ENCODE data around the gene CREBZF. TPM values are rescaled to one million over a fixed set of nuclear protein-coding genes. Genes with fewer than 3 reads are reported as not detected.
A peak's percentile ranks its signal among the peaks of the same experiment; 100 is the strongest.
"Not testable (repeated sequence)": the region's sequence is repeated elsewhere in the genome, so short reads cannot be mapped to it uniquely, and the experiment has no call there.

The CREBZF gene
- total RNA-seq, 2 donors from 2014 or later: 47.5 to 56.7 TPM

- H3K36me3 Mint-ChIP-seq (ENCODE audit: low read depth): peaks cover 93% of the 10 kb centered on the region
- no peak overlapping the region for H3K4me3 Mint-ChIP-seq
- ATAC-seq (replicated peaks): peak; percentile 44
- H3K9me3 Mint-ChIP-seq: no peaks in the 10 kb centered on the region
- H3K27ac Mint-ChIP-seq: peak overlapping the region; percentile 55
- peaks cover 28% of the 10 kb centered on the region for H3K4me1 Mint-ChIP-seq
- H3K27me3 Mint-ChIP-seq: no peaks in the 10 kb centered on the region
Measured at GRCh38 chr11:85656777-85657176, 8.2 kb downstream of the CREBZF start.

- peaks cover 84% of the 10 kb centered on the region for H3K36me3 Mint-ChIP-seq (ENCODE audit: low read depth)
Measured at GRCh38 chr11:85654343-85654742, 10.6 kb downstream of the CREBZF start.

GRCh38 chr11:85652786-85653447 lies 12.0 kb downstream of the CREBZF start:
- Mint-ChIP-seq H3K36me3 (ENCODE audit: low read depth) (peaks cover 70% of the 10 kb centered on the region), H3K4me3 (no peak overlapping the region), H3K4me1 (peaks cover 19% of the 10 kb centered on the region), H3K9me3 (no peaks in the 10 kb centered on the region), H3K27ac (no peak overlapping the region), H3K27me3 (no peaks in the 10 kb centered on the region)
- no peak for ATAC-seq (replicated peaks)

More at GRCh38 chr11:85654343-85654742, 10.6 kb downstream of the CREBZF start:
- ATAC-seq (replicated peaks); H3K9me3 Mint-ChIP-seq; H3K27me3 Mint-ChIP-seq; H3K27ac Mint-ChIP-seq; H3K4me3 Mint-ChIP-seq: not testable (repeated sequence)
- peaks cover 16% of the 10 kb centered on the region for H3K4me1 Mint-ChIP-seq

- peaks cover 19% of the 10 kb centered on the region for H3K4me1 Mint-ChIP-seq
- no peak for ATAC-seq (replicated peaks)
- no peak overlapping the region for H3K4me3 Mint-ChIP-seq
- H3K36me3 Mint-ChIP-seq (ENCODE audit: low read depth): peaks cover 52% of the 10 kb centered on the region
- no peaks in the 10 kb centered on the region for H3K9me3 Mint-ChIP-seq
- H3K27ac Mint-ChIP-seq: no peak overlapping the region
- H3K27me3 Mint-ChIP-seq: no peaks in the 10 kb centered on the region
Measured at GRCh38 chr11:85651118-85651517, 13.8 kb downstream of the CREBZF start.

- no peaks in the 10 kb centered on the region for H3K9me3 Mint-ChIP-seq
- H3K27ac Mint-ChIP-seq: peak within 1 kb of the TSS; percentile 98
- H3K27me3 Mint-ChIP-seq: no peaks in the 10 kb centered on the region
- H3K36me3 Mint-ChIP-seq (ENCODE audit: low read depth): peaks cover 25% of the 10 kb centered on the region
- H3K4me3 Mint-ChIP-seq: peak within 1 kb of the TSS; percentile 99
- peaks cover 9% of the 10 kb centered on the region for H3K4me1 Mint-ChIP-seq
- peak; percentile 99 for ATAC-seq (replicated peaks)
Measured at GRCh38 chr11:85647604-85648299, 17.2 kb downstream of the CREBZF start, which contains the start of gene TMEM126A. TMEM126A (plus strand) TSS chr11:85647967; CDS start chr11:85650256, 2,289 bp downstream.

- H3K4me3 Mint-ChIP-seq: peak overlapping the region; percentile 99
- peaks cover 18% of the 10 kb centered on the region for H3K36me3 Mint-ChIP-seq (ENCODE audit: low read depth)
- H3K27ac Mint-ChIP-seq: peak overlapping the region; percentile 98
- ATAC-seq (replicated peaks): no peak
- H3K27me3 Mint-ChIP-seq: no peaks in the 10 kb centered on the region
- peaks cover 9% of the 10 kb centered on the region for H3K4me1 Mint-ChIP-seq
- H3K9me3 Mint-ChIP-seq: no peaks in the 10 kb centered on the region
Measured at GRCh38 chr11:85647078-85647477, 17.9 kb downstream of the CREBZF start.

- H3K27ac Mint-ChIP-seq: no peak overlapping the region
- ATAC-seq (replicated peaks): no peak
- H3K4me1 Mint-ChIP-seq: no peaks in the 10 kb centered on the region
Measured at GRCh38 chr11:85643191-85643614, 21.7 kb downstream of the CREBZF start.

GRCh38 chr11:85634747-85635146 lies 30.2 kb downstream of the CREBZF start:
- no peaks in the 10 kb centered on the region for H3K4me1 Mint-ChIP-seq
- H3K27ac Mint-ChIP-seq: no peak overlapping the region
- ATAC-seq (replicated peaks): no peak
- H3K36me3 Mint-ChIP-seq (ENCODE audit: low read depth): peaks cover 83% of the 10 kb centered on the region
- no peak overlapping the region for H3K4me3 Mint-ChIP-seq
- H3K9me3 Mint-ChIP-seq: no peaks in the 10 kb centered on the region
- H3K27me3 Mint-ChIP-seq: no peaks in the 10 kb centered on the region

More at GRCh38 chr11:85643191-85643614, 21.7 kb downstream of the CREBZF start:
- Mint-ChIP-seq H3K36me3 (ENCODE audit: low read depth) (peaks cover 14% of the 10 kb centered on the region), H3K27me3 (no peaks in the 10 kb centered on the region), H3K9me3 (no peaks in the 10 kb centered on the region), H3K4me3 (no peak overlapping the region)

- peak overlapping the region; percentile 99 for H3K4me3 Mint-ChIP-seq
- peaks cover 6% of the 10 kb centered on the region for H3K4me1 Mint-ChIP-seq
- no peaks in the 10 kb centered on the region for H3K9me3 Mint-ChIP-seq
- H3K27ac Mint-ChIP-seq: peak overlapping the region; percentile 96
- peak; percentile 6 for ATAC-seq (replicated peaks)
- no peaks in the 10 kb centered on the region for H3K27me3 Mint-ChIP-seq
- peaks cover 41% of the 10 kb centered on the region for H3K36me3 Mint-ChIP-seq (ENCODE audit: low read depth)
Measured at GRCh38 chr11:85628771-85629341, 36.1 kb downstream of the CREBZF start.

- Mint-ChIP-seq H3K4me3 (peak within 1 kb of the TSS; percentile 99), H3K27me3 (no peaks in the 10 kb centered on the region), H3K27ac (peak within 1 kb of the TSS; percentile 96), H3K36me3 (ENCODE audit: low read depth) (peaks cover 34% of the 10 kb centered on the region), H3K4me1 (peaks cover 6% of the 10 kb centered on the region), H3K9me3 (no peaks in the 10 kb centered on the region)
- ATAC-seq (replicated peaks): peak; percentile 97
Measured at GRCh38 chr11:85627998-85628770, 36.7 kb downstream of the CREBZF start, which contains the start of gene TMEM126B. TMEM126B (plus strand) TSS chr11:85628593; CDS start chr11:85628608, 15 bp downstream.

GRCh38 chr11:85627332-85627997 lies 37.5 kb downstream of the CREBZF start, which contains the start of gene DLG2:
DLG2 (minus strand) TSS chr11:85627344.
- Mint-ChIP-seq H3K4me3 (peak within 1 kb of the TSS; percentile 99), H3K4me1 (peaks cover 6% of the 10 kb centered on the region), H3K36me3 (ENCODE audit: low read depth) (peaks cover 29% of the 10 kb centered on the region), H3K27me3 (no peaks in the 10 kb centered on the region), H3K27ac (peak within 1 kb of the TSS; percentile 96), H3K9me3 (no peaks in the 10 kb centered on the region)
- no peak for ATAC-seq (replicated peaks)

GRCh38 chr11:85626496-85626895 lies 38.4 kb downstream of the CREBZF start:
- H3K9me3 Mint-ChIP-seq: no peaks in the 10 kb centered on the region
- H3K36me3 Mint-ChIP-seq (ENCODE audit: low read depth): peaks cover 20% of the 10 kb centered on the region
- no peaks in the 10 kb centered on the region for H3K27me3 Mint-ChIP-seq
- peak overlapping the region; percentile 96 for H3K27ac Mint-ChIP-seq
- H3K4me3 Mint-ChIP-seq: peak overlapping the region; percentile 99
- peaks cover 6% of the 10 kb centered on the region for H3K4me1 Mint-ChIP-seq
- no peak for ATAC-seq (replicated peaks)

- H3K36me3 Mint-ChIP-seq (ENCODE audit: low read depth): no peaks in the 10 kb centered on the region
- H3K4me1 Mint-ChIP-seq: no peaks in the 10 kb centered on the region
- H3K27me3 Mint-ChIP-seq: no peaks in the 10 kb centered on the region
- H3K4me3 Mint-ChIP-seq: no peak overlapping the region
- no peak overlapping the region for H3K27ac Mint-ChIP-seq
- H3K9me3 Mint-ChIP-seq: no peaks in the 10 kb centered on the region
- peak; percentile 49 for ATAC-seq (replicated peaks)
Measured at GRCh38 chr11:85620256-85620655, 44.7 kb downstream of the CREBZF start.
